DMS153 treated with DMSO at 0.1 percent for 48 hours (cell line): ENCODE data around the gene TJP3.

Experiments used
- DNase-seq: peaks from one replicate; lab custom pipeline; 2025; ENCODE audit not compliant: unreplicated experiment; lab: John Stamatoyannopoulos, UW

TJP3 gene

GRCh38 chr19:3671680-3672574, 36.3 kb upstream of the TJP3 start:
- no peak for DNase-seq

DNA sequence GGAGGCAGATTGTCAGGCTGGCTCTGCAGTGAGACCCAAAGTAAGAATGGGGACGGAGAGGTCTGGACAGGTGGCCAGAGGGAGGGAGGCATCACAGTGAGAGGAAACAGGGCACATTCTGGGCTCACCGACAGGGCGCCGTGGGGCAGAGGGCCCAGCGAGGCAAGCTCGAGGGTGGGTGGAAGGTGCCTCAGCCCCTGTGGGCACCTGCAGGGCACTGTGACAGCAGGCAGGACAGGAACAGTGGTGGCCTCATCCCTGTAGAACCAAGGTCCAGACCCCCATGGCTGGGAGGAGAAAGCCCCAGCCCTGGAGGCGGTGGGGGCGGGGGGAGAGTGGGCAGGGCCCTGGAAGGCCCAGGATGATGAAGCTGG, 35.6 kb upstream of the TJP3 start:
- DNase-seq = no peak

DNA sequence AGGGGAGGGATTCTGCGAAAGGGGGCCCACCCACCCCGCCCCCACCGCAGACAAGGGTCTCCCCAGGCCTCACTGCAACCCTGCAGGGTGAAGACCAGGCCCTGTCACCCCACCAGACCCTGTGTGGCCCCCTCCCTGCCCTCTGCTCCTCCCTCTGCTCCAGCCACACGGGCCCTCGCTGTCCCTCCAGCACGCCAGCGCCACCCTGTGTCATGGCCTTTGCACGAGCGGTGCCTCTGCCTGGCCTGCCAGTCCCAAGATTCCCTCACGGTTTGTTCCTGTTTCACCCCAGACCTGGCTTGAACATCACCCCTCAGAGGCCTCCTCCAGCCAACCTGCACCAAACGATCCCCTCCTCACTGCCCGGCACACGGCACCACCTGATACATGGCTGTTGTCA, 35.2 kb upstream of the TJP3 start:
- no peak for DNase-seq

- DNase-seq = no peak
These were observed 34.4 kb upstream of the TJP3 start for GRCh38 chr19:3673506-3674439.

DNA sequence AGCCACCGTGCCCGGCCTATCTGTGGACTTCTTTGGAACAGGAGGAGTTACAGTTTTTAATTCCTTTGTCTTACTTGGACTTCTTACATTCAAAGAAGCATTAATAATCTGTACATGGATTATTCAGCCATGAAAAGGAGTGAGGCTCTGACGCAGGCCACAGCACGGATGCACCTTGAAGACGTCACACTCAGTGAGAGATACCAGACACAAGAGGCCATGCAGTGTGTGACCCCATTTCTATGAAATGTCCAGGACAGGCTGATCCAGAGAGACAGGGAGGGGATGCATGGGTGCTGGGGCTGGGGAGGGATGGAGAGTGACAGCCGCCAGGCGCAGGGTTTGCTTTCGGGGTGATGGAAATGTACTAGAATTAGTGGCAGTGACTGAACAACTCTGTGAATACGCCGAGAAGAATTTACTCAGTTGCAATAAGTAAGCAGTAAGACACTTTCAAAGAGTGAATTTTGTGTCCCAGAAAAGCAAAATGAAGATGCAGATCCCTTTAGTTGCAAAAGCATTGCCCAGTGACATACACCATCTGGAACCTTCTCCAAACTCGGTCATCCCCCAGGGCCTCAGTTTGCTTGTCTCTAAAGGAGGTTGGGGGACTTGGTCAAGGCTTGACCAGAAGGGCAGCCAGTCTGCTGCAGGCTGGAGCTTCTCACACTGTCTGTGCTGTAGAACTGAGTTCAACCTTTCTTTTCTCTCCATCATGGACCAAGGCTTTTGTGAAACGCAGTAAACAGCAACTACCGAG, 33.2 kb upstream of the TJP3 start:
- no peak for DNase-seq

- no peak for DNase-seq
These were observed 30.0 kb upstream of the TJP3 start for GRCh38 chr19:3678188-3678587.

GRCh38 chr19:3679138-3679537, 29.0 kb upstream of the TJP3 start:
- no peak for DNase-seq

GRCh38 chr19:3679581-3679980, 28.6 kb upstream of the TJP3 start:
- no peak for DNase-seq

- DNase-seq = no peak
These were observed 27.2 kb upstream of the TJP3 start for GRCh38 chr19:3680939-3681338.

GRCh38 chr19:3682286-3682685, 25.9 kb upstream of the TJP3 start:
- no peak for DNase-seq

- DNase-seq = no peak
These were observed 25.3 kb upstream of the TJP3 start for GRCh38 chr19:3682741-3683404.

DNA sequence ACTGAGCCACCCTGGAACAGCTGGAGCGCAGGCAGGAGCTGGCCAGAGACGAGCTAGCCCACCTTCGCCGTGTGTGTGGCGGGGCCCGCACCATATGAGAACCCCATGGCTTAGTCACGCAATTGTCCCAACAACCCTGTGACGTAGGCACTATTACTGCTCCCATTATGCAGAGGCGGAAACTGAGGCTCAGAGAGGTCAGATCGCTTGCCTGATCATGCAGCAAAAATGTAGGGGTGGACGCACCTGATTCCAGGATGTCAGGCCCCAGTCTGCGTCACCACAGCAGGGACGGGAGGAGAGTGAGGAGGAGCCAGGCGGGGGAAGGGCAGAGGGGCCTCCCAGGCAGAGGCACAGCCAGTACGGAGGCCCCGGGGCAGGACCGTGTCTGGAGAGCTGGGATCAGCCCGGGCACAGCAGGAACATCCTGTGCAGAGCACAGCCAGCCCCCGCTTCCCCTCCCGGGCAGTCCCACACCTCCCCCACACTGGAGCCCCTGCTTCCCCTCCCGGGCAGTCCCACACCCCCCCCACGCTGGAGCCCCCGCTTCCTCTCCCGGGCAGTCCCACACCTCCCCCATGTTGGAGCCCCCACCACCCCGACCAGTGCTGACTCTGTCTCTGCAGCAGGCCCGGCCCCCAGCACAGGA, 24.7 kb upstream of the TJP3 start:
- no peak for DNase-seq

DNA sequence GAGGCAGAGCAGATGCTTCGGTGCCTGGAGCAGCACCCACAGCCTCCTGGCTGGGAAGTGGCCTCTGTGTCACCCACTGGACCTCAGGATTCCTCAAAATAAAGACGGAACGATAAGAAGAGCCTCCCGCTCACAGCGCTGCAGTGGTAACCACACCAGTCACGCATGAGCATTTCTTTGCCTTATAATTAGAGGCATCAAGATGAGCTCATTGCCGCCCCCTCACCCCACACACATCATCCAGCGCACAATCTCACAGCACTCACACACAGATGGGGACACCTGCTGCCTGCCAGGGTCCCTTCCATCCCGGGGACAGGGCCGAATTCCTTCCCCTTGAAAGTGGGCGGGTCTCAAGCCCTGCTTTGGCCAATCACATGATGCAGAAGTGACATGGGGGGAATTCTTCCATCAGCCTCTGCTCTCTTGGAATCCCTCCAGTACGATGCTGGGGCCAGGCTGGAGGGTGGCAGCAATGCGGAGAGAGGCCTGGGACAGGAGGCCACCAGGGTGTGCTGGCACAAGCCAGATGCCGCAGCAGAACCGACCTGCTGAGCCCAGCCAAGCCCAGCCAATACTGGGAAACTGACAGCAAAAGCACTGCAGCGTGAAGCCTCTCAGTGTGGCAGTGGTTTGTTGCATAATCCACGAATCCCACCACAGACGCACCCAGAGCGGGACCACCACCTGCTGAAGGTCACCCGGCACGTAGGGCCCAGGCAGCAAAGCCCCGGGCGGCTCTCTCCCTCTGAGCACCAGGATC, 23.9 kb upstream of the TJP3 start:
- DNase-seq = no peak

DNA sequence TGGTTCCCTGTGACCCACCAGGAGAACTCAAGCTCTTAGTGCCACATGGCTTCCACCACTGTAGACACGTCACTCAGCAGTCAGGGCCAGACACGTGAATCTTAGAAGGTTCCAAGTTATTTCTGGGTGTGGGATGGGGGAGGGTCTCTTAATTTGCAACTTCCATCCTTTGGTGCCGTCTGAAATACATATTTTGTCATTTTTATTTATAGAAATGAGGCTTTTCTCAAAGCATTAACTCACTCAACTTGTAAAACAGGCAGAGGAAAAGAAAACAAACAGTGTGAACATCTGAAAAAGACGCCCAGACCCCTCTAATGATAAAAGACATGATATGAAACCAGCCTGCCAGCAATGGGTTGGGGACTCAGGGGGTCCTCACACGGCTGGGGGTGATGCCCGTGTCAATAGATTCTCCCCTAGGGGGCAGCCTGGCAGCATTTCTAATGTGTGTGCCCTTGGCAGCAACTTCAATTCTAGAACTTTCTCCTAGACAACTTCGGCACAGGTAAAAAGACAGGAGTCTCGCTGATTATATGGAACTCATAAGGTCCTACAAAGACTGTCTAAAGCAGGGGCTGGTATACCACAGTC, 23.3 kb upstream of the TJP3 start:
- no peak for DNase-seq

DNA sequence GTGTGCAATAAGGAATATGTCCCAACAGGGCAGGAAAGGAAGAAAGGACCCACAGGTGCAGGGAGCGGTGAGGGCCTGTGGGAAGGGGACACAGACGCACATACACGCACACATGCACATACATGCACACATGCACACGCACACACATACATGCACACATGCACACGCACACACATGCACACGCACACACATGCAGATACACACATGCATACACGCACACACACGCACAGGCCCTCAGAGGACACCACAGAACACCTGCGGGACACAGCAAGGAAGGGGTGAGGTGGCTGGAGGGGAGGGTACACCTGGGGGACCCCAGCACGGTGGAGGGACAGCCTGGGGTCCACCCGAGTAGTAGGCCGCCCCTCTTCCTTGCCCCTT, 20.8 kb upstream of the TJP3 start:
- DNase-seq = no peak

DNA sequence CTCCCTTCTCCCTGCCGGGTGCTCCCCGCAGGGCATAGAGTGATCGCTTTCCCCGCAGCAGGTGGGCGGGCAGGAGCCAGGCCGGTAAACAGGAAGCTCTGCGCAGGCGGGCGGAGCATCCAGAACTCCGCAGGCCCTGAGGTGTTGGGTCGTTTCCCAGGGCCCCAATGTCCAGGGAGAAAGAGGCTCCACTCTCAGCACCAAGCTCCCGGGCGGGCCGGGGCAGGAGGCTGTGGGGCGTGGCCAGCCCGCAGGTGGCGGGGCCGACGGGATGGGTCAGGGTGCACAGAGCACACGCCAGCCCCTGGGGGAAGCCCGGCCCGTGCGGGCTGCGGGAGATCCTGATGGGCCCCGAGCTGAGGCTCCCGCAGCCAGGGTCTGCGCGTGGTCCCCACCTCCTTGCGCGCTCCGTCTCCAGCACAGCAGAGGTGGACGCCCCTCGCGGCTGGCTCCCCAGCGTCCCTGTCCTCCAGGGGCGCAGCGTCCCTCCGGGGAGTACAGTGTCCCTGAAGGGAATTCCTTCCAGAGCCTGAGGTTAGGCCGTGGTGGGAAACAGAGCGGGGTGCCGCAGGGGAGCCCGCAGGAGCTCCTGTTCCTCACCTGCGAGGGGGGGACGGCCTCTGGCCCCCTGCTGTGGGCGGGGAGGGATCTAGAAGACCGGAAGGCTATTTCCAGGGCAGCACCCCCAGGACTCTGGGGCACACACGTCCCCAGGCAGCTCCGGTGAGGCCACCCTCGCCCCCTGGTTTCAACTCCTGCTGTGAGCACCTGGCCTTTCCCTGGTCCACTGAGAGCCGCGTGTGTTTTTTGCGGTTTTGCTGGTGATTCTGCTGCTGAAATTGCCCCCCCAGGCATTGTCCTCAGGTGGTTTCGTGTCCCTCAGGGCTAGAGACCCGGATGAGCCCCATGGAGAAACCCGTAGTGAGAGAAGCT, 20.1 kb upstream of the TJP3 start:
- peak; percentile 18 for DNase-seq

GRCh38 chr19:3690551-3691371, 17.4 kb upstream of the TJP3 start:
- no peak for DNase-seq
